WTC11 (cell line): ENCODE measurements around the gene DNAJC24. TPM values are rescaled to one million over a fixed set of nuclear protein-coding genes. Genes with fewer than 3 reads are reported as not detected.

ENCODE experiments used
- ATAC-seq: fragments of 200-7000 bp; cut with Tn5 transposase; 2 replicates; pipeline ENCODE4 v1.10.0; 2021; ENCODE audit warnings: mild to moderate bottlenecking, moderate library complexity
- CTCF ChIA-PET: fragments of 300-600 bp; sonication (Branson Sonifier 250); formaldehyde crosslinking; loops from one replicate; lab custom pipeline; 2021; ENCODE audit warnings: antibody characterized with exemption; lab: Charles Lee
- POLR2A ChIA-PET: fragments of 350-600 bp; sonication (Branson Sonifier 250); formaldehyde crosslinking; loops from one replicate; lab custom pipeline; 2021; ENCODE audit warnings: antibody characterized with exemption; lab: Charles Lee
- DNase-seq: peaks from one replicate; pipeline ENCODE4 v3.0.0; 2021; ENCODE audit warnings: low spot score
- H3K27ac Mint-ChIP-seq: 2 replicates; pipeline ENCODE4 v1.8.0; 2021; ENCODE audit warnings: mixed read lengths
- H3K27me3 Mint-ChIP-seq: 2 replicates; pipeline ENCODE4 v1.8.0; 2021; ENCODE audit warnings: low read depth, mild to moderate bottlenecking, moderate library complexity, mixed read lengths
- H3K36me3 Mint-ChIP-seq: 2 replicates; pipeline ENCODE4 v1.8.0; 2021; ENCODE audit warnings: mixed read lengths
- H3K4me1 Mint-ChIP-seq: 2 replicates; pipeline ENCODE4 v1.8.0; 2022; ENCODE audit warnings: mixed read lengths
- H3K4me3 Mint-ChIP-seq: 2 replicates; pipeline ENCODE4 v1.8.0; 2021; ENCODE audit warnings: mild to moderate bottlenecking, moderate library complexity, mixed read lengths
- H3K9me3 Mint-ChIP-seq: 2 replicates; pipeline ENCODE4 v1.8.0; 2021; ENCODE audit warnings: mixed read lengths
- AR ChIP-seq: fragments of 250-450 bp; sonication (Bioruptor Pico); IDR thresholded peaks from 2 replicates; pipeline ENCODE4 v1.9.0; 2021; ENCODE audit warnings: mild to moderate bottlenecking
- ATF6 ChIP-seq: sonication (generic); formaldehyde crosslinking; IDR thresholded peaks from 2 replicates; pipeline ENCODE4 v1.8.1; 2023; ENCODE audit warnings: mild to moderate bottlenecking, missing genetic modification reagents
- CBFB ChIP-seq: sonication (generic); formaldehyde crosslinking; IDR thresholded peaks from 2 replicates; pipeline ENCODE4 v1.8.1; 2022; ENCODE audit warnings: mild to moderate bottlenecking, low read depth, missing genetic modification reagents
- E2F4 ChIP-seq: sonication (generic); formaldehyde crosslinking; IDR thresholded peaks from 2 replicates; pipeline ENCODE4 v1.8.1; 2022; ENCODE audit warnings: low read depth, mild to moderate bottlenecking, moderate library complexity, missing genetic modification reagents, borderline replicate concordance
- E2F5 ChIP-seq: sonication (generic); formaldehyde crosslinking; IDR thresholded peaks from 2 replicates; pipeline ENCODE4 v1.8.1; 2022; ENCODE audit warnings: mild to moderate bottlenecking, moderate library complexity, missing genetic modification reagents
- EMX1 ChIP-seq: fragments of 250-450 bp; sonication (Bioruptor Pico); IDR thresholded peaks from 2 replicates; pipeline ENCODE4 v1.8.0; 2021; ENCODE audit warnings: mild to moderate bottlenecking
- HMGA2 ChIP-seq: fragments of 250-450 bp; sonication (Bioruptor Pico); IDR thresholded peaks from 2 replicates; pipeline ENCODE4 v1.4.0; 2021; ENCODE audit warnings: mild to moderate bottlenecking, moderate library complexity
- MYBL2 ChIP-seq: sonication (generic); formaldehyde crosslinking; IDR thresholded peaks from 2 replicates; pipeline ENCODE4 v1.8.1; 2023; ENCODE audit warnings: mild to moderate bottlenecking, moderate library complexity, missing genetic modification reagents
- SMAD3 ChIP-seq: sonication (generic); formaldehyde crosslinking; IDR thresholded peaks from 2 replicates; pipeline ENCODE4 v1.8.0; 2022; ENCODE audit warnings: missing genetic modification reagents, mild to moderate bottlenecking, borderline replicate concordance
- SOX15 ChIP-seq: fragments of 250-450 bp; sonication (Bioruptor Pico); IDR thresholded peaks from 2 replicates; pipeline ENCODE4 v1.9.0; 2021; ENCODE audit warnings: mild to moderate bottlenecking
- USF1 ChIP-seq: sonication (generic); formaldehyde crosslinking; IDR thresholded peaks from 2 replicates; pipeline ENCODE4 v1.8.0; 2022; ENCODE audit warnings: mild to moderate bottlenecking, missing genetic modification reagents
- ZNF263 ChIP-seq: sonication (generic); formaldehyde crosslinking; IDR thresholded peaks from 2 replicates; pipeline ENCODE4 v1.8.1; 2022; ENCODE audit warnings: low read depth, mild to moderate bottlenecking, moderate library complexity, missing genetic modification reagents
- ZNF423 ChIP-seq: fragments of 250-450 bp; sonication (Bioruptor Pico); IDR thresholded peaks from 2 replicates; pipeline ENCODE4 v2.1.2; 2022; ENCODE audit warnings: mild to moderate bottlenecking, moderate library complexity
- total RNA-seq: library from RNA; stranded (reverse); gene quantifications from 3 replicates; pipeline ENCODE4 v1.2.3, GENCODE V29; 2021
- TF ChIP-seq, protein P1 (sequence below): sonication (generic); formaldehyde crosslinking; IDR thresholded peaks from 2 replicates; pipeline ENCODE4 v1.8.1; 2023; ENCODE audit warnings: mild to moderate bottlenecking, missing genetic modification reagents, borderline replicate concordance
- TF ChIP-seq, protein P2 (sequence below): sonication (generic); formaldehyde crosslinking; conservative IDR thresholded peaks from 2 replicates; pipeline ENCODE4 v1.8.1; 2023; ENCODE audit warnings: mild to moderate bottlenecking, low read depth, missing genetic modification reagents, moderate library complexity
- TF ChIP-seq, protein P3 (sequence below): sonication (generic); formaldehyde crosslinking; IDR thresholded peaks from 2 replicates; pipeline ENCODE4 v1.8.0; 2023; ENCODE audit warnings: missing genetic modification reagents

DNAJC24 gene
- total RNA-seq, 1 experiment from 2014 or later, result 15.4 TPM

DNA sequence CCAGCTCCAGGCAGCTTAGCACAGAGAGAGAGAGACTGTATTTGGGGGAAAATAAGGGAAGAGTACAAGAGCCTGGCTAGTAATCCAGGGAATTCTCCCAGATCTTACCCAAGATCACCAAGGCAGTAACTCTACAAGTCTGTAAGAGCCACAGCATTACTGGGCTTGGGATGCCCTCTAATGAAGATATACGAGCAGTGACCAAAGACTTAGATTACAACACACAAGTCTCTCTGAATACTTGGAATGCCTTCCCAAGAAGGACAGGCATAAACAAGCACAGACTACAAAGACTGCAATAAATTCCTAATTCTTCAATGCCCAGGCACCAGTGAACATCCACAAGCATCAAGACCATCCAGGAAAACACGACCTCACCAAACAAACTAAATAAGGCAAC, 17.7 kb downstream of the DNAJC24 start:
- no peak for DNase-seq
- CTCF ChIA-PET, result no interaction called here

More for the DNA sequence above, 17.7 kb downstream of the DNAJC24 start:
- Mint-ChIP-seq H3K36me3 (peaks cover 13% of the 10 kb centered on the region), H3K4me3 (no peak overlapping the region)
- TF ChIP-seq SMAD3 (CRISPR knock-in tag) (no peak), ZNF423 (no peak), AR (no peak), CBFB (CRISPR knock-in tag) (no peak), ZNF263 (CRISPR knock-in tag) (no peak), E2F4 (CRISPR knock-in tag) (no peak), MYBL2 (CRISPR knock-in tag) (no peak), HMGA2 (no peak), SOX15 (CRISPR knock-in tag) (no peak), USF1 (CRISPR knock-in tag) (no peak), E2F5 (CRISPR knock-in tag) (no peak), ATF6 (CRISPR knock-in tag) (no peak), EMX1 (no peak)
- TF ChIP-seq, protein P1, sequence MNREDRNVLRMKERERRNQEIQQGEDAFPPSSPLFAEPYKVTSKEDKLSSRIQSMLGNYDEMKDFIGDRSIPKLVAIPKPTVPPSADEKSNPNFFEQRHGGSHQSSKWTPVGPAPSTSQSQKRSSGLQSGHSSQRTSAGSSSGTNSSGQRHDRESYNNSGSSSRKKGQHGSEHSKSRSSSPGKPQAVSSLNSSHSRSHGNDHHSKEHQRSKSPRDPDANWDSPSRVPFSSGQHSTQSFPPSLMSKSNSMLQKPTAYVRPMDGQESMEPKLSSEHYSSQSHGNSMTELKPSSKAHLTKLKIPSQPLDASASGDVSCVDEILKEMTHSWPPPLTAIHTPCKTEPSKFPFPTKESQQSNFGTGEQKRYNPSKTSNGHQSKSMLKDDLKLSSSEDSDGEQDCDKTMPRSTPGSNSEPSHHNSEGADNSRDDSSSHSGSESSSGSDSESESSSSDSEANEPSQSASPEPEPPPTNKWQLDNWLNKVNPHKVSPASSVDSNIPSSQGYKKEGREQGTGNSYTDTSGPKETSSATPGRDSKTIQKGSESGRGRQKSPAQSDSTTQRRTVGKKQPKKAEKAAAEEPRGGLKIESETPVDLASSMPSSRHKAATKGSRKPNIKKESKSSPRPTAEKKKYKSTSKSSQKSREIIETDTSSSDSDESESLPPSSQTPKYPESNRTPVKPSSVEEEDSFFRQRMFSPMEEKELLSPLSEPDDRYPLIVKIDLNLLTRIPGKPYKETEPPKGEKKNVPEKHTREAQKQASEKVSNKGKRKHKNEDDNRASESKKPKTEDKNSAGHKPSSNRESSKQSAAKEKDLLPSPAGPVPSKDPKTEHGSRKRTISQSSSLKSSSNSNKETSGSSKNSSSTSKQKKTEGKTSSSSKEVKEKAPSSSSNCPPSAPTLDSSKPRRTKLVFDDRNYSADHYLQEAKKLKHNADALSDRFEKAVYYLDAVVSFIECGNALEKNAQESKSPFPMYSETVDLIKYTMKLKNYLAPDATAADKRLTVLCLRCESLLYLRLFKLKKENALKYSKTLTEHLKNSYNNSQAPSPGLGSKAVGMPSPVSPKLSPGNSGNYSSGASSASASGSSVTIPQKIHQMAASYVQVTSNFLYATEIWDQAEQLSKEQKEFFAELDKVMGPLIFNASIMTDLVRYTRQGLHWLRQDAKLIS, result no peak
- TF ChIP-seq, protein P2, sequence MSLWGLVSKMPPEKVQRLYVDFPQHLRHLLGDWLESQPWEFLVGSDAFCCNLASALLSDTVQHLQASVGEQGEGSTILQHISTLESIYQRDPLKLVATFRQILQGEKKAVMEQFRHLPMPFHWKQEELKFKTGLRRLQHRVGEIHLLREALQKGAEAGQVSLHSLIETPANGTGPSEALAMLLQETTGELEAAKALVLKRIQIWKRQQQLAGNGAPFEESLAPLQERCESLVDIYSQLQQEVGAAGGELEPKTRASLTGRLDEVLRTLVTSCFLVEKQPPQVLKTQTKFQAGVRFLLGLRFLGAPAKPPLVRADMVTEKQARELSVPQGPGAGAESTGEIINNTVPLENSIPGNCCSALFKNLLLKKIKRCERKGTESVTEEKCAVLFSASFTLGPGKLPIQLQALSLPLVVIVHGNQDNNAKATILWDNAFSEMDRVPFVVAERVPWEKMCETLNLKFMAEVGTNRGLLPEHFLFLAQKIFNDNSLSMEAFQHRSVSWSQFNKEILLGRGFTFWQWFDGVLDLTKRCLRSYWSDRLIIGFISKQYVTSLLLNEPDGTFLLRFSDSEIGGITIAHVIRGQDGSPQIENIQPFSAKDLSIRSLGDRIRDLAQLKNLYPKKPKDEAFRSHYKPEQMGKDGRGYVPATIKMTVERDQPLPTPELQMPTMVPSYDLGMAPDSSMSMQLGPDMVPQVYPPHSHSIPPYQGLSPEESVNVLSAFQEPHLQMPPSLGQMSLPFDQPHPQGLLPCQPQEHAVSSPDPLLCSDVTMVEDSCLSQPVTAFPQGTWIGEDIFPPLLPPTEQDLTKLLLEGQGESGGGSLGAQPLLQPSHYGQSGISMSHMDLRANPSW (CRISPR knock-in tag), result no peak
- TF ChIP-seq, protein P3, sequence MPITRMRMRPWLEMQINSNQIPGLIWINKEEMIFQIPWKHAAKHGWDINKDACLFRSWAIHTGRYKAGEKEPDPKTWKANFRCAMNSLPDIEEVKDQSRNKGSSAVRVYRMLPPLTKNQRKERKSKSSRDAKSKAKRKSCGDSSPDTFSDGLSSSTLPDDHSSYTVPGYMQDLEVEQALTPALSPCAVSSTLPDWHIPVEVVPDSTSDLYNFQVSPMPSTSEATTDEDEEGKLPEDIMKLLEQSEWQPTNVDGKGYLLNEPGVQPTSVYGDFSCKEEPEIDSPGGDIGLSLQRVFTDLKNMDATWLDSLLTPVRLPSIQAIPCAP (CRISPR knock-in tag), result no peak
- TF ChIP-seq, all 79 proteins: peak for 0
- POLR2A ChIA-PET, result no interaction called here
- Mint-ChIP-seq H3K27ac (no peak overlapping the region), H3K27me3 (no peaks in the 10 kb centered on the region), H3K9me3 (peaks cover 29% of the 10 kb centered on the region), H3K4me1 (peaks cover 7% of the 10 kb centered on the region)
- peak; percentile 53 for ATAC-seq
